Endodermal cell (in vitro differentiated cells): ENCODE measurements around the gene DMWD. TPM values are rescaled to one million over a fixed set of nuclear protein-coding genes. Genes with fewer than 3 reads are reported as not detected.

ENCODE experiments used
- DNase-seq: peaks from one replicate; pipeline ENCODE4 v3.0.0-alpha.2; 2017
- H3K27ac ChIP-seq: 2 replicates; pipeline ENCODE4 v1.5.1; 2013; ENCODE audit warnings: mild to moderate bottlenecking, low read depth, low read length, moderate library complexity
- H3K27me3 ChIP-seq: 2 replicates; pipeline ENCODE4 v1.6.1; 2013; ENCODE audit warnings: mild to moderate bottlenecking, low read length, moderate library complexity; ENCODE audit not compliant: insufficient read depth, control insufficient read depth, poor library complexity, severe bottlenecking
- H3K36me3 ChIP-seq: 2 replicates; pipeline ENCODE4 v1.7.0; 2013; ENCODE audit warnings: mild to moderate bottlenecking, low read length, moderate library complexity; ENCODE audit not compliant: control insufficient read depth, insufficient read depth
- H3K4me1 ChIP-seq: one replicate; pipeline ENCODE4 v1.7.0; 2013; ENCODE audit warnings: low read length; ENCODE audit not compliant: control insufficient read depth, insufficient read depth
- H3K4me3 ChIP-seq: 2 replicates; pipeline ENCODE4 v1.5.1; 2013; ENCODE audit warnings: mild to moderate bottlenecking, low read length, moderate library complexity
- H3K9ac ChIP-seq: 2 replicates; pipeline ENCODE4 v1.6.1; 2013; ENCODE audit warnings: mild to moderate bottlenecking, low read length, moderate library complexity; ENCODE audit not compliant: poor library complexity, severe bottlenecking; ENCODE audit errors: extremely low read depth
- H3K9me3 ChIP-seq: 2 replicates; pipeline ENCODE4 v1.6.1; 2013; ENCODE audit warnings: mild to moderate bottlenecking, low read length, moderate library complexity; ENCODE audit not compliant: control insufficient read depth
- H3K27ac Mint-ChIP-seq: 2 replicates; pipeline ENCODE4 v1.8.0; 2020; ENCODE audit warnings: mixed read lengths
- H3K27me3 Mint-ChIP-seq: 2 replicates; pipeline ENCODE4 v1.8.0; 2021; ENCODE audit warnings: mild to moderate bottlenecking, mixed read lengths; ENCODE audit not compliant: insufficient read depth
- H3K36me3 Mint-ChIP-seq: 2 replicates; pipeline ENCODE4 v1.8.0; 2020; ENCODE audit warnings: low read depth, mixed read lengths
- H3K4me1 Mint-ChIP-seq: 2 replicates; pipeline ENCODE4 v1.8.0; 2020; ENCODE audit warnings: mixed read lengths
- H3K4me3 Mint-ChIP-seq: 2 replicates; pipeline ENCODE4 v1.8.0; 2020; ENCODE audit warnings: mild to moderate bottlenecking, moderate library complexity, mixed read lengths
- H3K9me3 Mint-ChIP-seq: 2 replicates; pipeline ENCODE4 v1.8.0; 2020; ENCODE audit warnings: mild to moderate bottlenecking, mixed read lengths
- WGBS, 2 experiments: methylation state at CpG; one replicate each; pipeline versions ENCODE4 v1.1.5 to v1.1.7; 2013; ENCODE audit warnings: missing lambda C conversion rate in 2 of 2, mixed read lengths in 1 of 2; ENCODE audit not compliant: insufficient coverage in 1 of 2, insufficient read length in 1 of 2; 5-methylcytosine and 5-hydroxymethylcytosine counted together
- long read RNA-seq, 4 experiments: library from polyadenylated mRNA in 2 of 4; library from RNA in 1 of 4; library from capped mRNA in 1 of 4; stranded (forward) in 3 of 4; unstranded in 1 of 4; transcript quantifications; one replicate each; pipeline ENCODE4 v2.0.0, GENCODE V29; 2020 to 2021; ENCODE audit warnings: inconsistent platforms in 1 of 4
- polyA plus RNA-seq, 2 experiments: library from polyadenylated mRNA; stranded (reverse); fragments of 50-300 nt; gene quantifications; one replicate each; pipeline ENCODE4 v1.2.3, GENCODE V29; 2013
- total RNA-seq, 2 donors: library from RNA; stranded (reverse); fragmentation: NEBNext Ultra II Directional in 1 of 2; extraction: Animal tissue kit (Norgen Biotek cat#: 25700) in 1 of 2; gene quantifications; 2 replicates in 1 of 2; 3 replicates in 1 of 2; pipeline ENCODE4 v1.2.1, GENCODE V29; 2021
- TF ChIP-seq, protein P1 (sequence below): fragments of 200-600 bp; sonication (generic); conservative IDR thresholded peaks from 2 replicates; pipeline ENCODE4 v1.5.0; 2021; ENCODE audit warnings: antibody characterized with exemption, mild to moderate bottlenecking

The DMWD gene, protein sequence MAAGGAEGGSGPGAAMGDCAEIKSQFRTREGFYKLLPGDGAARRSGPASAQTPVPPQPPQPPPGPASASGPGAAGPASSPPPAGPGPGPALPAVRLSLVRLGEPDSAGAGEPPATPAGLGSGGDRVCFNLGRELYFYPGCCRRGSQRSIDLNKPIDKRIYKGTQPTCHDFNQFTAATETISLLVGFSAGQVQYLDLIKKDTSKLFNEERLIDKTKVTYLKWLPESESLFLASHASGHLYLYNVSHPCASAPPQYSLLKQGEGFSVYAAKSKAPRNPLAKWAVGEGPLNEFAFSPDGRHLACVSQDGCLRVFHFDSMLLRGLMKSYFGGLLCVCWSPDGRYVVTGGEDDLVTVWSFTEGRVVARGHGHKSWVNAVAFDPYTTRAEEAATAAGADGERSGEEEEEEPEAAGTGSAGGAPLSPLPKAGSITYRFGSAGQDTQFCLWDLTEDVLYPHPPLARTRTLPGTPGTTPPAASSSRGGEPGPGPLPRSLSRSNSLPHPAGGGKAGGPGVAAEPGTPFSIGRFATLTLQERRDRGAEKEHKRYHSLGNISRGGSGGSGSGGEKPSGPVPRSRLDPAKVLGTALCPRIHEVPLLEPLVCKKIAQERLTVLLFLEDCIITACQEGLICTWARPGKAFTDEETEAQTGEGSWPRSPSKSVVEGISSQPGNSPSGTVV
- total RNA-seq = 10 to 100 TPM; 86.4 to 86.9 TPM
- 61.6 TPM for polyA plus RNA-seq (2013, experiment 1 of 2)
- 53.9 TPM for polyA plus RNA-seq (2013, experiment 2 of 2)
- long read RNA-seq, experiment 1, partial matches to known transcripts = 7 of 13 reads
- long read RNA-seq, experiment 1, other reads (novel, unspliced or antisense) = 1 of 13 reads
- long read RNA-seq, experiment 2, transcript DMWD-201 (5 exons, 3,305 nt) = major isoform, 36 of 71 reads
- long read RNA-seq, experiment 2, transcript DMWD-202 (4 exons, 3,292 nt) = minor isoform, 26 of 71 reads
- long read RNA-seq, experiment 2, partial matches to known transcripts = 4 of 71 reads
- long read RNA-seq, experiment 2, other reads (novel, unspliced or antisense) = 1 of 71 reads
- long read RNA-seq, experiment 3, partial matches to known transcripts = 4 of 7 reads
- long read RNA-seq, experiment 3, other reads (novel, unspliced or antisense) = 2 of 7 reads
- long read RNA-seq, experiment 4 = 0 reads

DNA sequence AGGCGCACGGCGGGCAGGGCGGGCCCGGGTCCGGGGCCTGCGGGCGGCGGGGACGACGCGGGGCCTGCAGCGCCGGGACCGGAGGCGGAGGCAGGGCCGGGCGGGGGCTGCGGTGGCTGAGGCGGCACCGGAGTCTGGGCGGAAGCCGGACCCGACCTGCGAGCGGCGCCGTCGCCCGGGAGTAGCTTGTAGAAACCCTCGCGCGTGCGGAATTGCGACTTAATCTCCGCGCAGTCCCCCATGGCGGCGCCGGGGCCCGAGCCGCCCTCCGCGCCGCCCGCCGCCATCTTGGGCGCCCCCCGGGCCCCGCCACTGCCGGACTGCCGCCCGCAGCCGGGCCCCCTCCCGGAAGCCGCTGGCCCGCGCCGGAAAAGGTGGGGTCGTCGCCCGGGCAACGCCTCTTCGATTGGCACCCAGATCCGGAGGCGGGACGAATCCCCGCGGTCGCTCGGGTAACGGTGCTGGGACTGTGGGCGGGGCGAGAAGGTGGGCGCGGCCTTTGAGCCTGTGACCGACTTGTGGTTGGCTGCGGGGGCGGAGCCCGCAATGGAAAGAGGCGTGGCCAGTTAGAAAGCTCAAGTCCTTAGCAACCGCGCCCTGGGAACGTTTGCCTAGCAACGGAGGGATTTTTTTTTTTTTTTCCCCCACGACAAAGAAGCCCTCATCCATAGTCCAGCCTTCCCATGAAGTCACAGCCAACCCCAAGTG, at the start of gene DMWD:
Gene DMWD (minus strand): TSS at position 376 of the 708 bp plus-strand sequence. CDS start 89 bp downstream, at position 287.
- peaks cover 28% of the 10 kb centered on the region for H3K36me3 Mint-ChIP-seq
- 0% methylated on average over 20 to 86 of the region's 86 CpGs for WGBS, 2 experiments
- TF ChIP-seq, protein P1, sequence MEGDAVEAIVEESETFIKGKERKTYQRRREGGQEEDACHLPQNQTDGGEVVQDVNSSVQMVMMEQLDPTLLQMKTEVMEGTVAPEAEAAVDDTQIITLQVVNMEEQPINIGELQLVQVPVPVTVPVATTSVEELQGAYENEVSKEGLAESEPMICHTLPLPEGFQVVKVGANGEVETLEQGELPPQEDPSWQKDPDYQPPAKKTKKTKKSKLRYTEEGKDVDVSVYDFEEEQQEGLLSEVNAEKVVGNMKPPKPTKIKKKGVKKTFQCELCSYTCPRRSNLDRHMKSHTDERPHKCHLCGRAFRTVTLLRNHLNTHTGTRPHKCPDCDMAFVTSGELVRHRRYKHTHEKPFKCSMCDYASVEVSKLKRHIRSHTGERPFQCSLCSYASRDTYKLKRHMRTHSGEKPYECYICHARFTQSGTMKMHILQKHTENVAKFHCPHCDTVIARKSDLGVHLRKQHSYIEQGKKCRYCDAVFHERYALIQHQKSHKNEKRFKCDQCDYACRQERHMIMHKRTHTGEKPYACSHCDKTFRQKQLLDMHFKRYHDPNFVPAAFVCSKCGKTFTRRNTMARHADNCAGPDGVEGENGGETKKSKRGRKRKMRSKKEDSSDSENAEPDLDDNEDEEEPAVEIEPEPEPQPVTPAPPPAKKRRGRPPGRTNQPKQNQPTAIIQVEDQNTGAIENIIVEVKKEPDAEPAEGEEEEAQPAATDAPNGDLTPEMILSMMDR = no peak
- Histone ChIP-seq H3K9ac (peak within 1 kb of the TSS; percentile 77), H3K27ac (peak within 1 kb of the TSS; percentile 7), H3K9me3 (no peaks in the 10 kb centered on the region), H3K4me3 (peak within 1 kb of the TSS; percentile 99), H3K4me1 (no peaks in the 10 kb centered on the region), H3K36me3 (peaks cover 22% of the 10 kb centered on the region), H3K27me3 (no peaks in the 10 kb centered on the region)
- peak; percentile 100 for DNase-seq
- H3K4me1 Mint-ChIP-seq = peaks cover 20% of the 10 kb centered on the region
- peak within 1 kb of the TSS; percentile 93 for H3K4me3 Mint-ChIP-seq
- no peaks in the 10 kb centered on the region for H3K9me3 Mint-ChIP-seq
- peak within 1 kb of the TSS; percentile 89 for H3K27ac Mint-ChIP-seq
- peaks cover 5% of the 10 kb centered on the region for H3K27me3 Mint-ChIP-seq

DNA sequence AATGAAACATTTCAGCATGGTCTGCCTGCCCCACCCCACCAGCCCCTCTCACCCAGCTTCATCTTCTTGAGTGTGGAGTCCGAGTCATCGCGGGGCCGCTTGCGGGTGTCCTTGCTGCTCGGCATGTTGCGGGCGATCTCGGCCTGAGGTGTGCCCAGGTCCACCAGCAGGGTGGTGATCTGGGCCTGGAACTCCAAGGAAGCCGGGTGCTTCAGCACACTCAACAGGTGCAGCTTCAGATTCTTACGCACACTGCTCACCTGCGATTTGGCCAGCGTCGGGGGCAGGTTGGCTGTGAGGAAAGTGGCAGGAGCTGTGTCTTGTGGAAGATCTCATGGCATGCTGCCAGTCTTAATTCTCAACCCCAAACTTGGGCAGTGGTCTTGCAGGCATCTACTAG, 49.6 kb upstream of the DMWD start:
- WGBS, 2 experiments = 97% methylated on average over 14 of the region's 14 CpGs
- no peaks in the 10 kb centered on the region for H3K4me1 ChIP-seq
- H3K9me3 ChIP-seq = peaks cover 25% of the 10 kb centered on the region
- Mint-ChIP-seq H3K27ac (peak overlapping the region; percentile 52), H3K4me3 (no peak overlapping the region), H3K27me3 (no peaks in the 10 kb centered on the region), H3K9me3 (peaks cover 10% of the 10 kb centered on the region), H3K36me3 (peaks cover 87% of the 10 kb centered on the region), H3K4me1 (no peaks in the 10 kb centered on the region)
- no peak overlapping the region for H3K4me3 ChIP-seq
- TF ChIP-seq, protein P1 = no peak
- no peak overlapping the region for H3K27ac ChIP-seq
- no peak overlapping the region for H3K9ac ChIP-seq
- H3K27me3 ChIP-seq = no peaks in the 10 kb centered on the region
- DNase-seq = no peak
- peaks cover 89% of the 10 kb centered on the region for H3K36me3 ChIP-seq

DNA sequence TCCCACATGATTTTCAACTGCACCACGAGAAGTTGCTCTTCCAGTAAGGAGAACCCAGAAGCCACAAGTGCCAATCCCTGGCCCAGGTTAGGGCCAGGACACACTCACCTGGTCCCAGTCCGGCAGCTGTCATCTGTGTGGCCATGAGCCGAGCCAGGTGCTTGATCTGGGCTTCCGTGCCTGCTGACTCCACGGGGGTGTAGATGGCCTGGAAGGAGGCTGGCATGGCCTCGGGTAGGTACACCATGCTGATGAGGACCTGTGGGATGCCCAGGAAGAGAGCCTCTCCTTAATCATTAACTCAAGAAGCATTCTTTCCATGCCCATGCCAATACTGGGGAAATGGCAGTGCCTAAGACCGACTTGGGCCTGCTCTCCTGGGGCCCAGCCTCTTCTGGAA, 42.3 kb upstream of the DMWD start:
- TF ChIP-seq, protein P1 = no peak
- H3K27me3 ChIP-seq = no peaks in the 10 kb centered on the region
- Mint-ChIP-seq H3K4me3 (no peak overlapping the region), H3K36me3 (peaks cover 71% of the 10 kb centered on the region), H3K9me3 (peaks cover 8% of the 10 kb centered on the region), H3K27me3 (no peaks in the 10 kb centered on the region), H3K27ac (no peak overlapping the region), H3K4me1 (no peaks in the 10 kb centered on the region)
- no peak overlapping the region for H3K9ac ChIP-seq
- H3K4me1 ChIP-seq = no peaks in the 10 kb centered on the region
- peaks cover 25% of the 10 kb centered on the region for H3K9me3 ChIP-seq
- no peak for DNase-seq
- no peak overlapping the region for H3K27ac ChIP-seq
- WGBS, 2 experiments = 93 to 100% methylated on average over 2 to 7 of the region's 7 CpGs
- H3K36me3 ChIP-seq = peaks cover 83% of the 10 kb centered on the region
- no peak overlapping the region for H3K4me3 ChIP-seq
